ENCODE measurements around the gene STK17A. TPM values are rescaled to one million over a fixed set of nuclear protein-coding genes. Genes with fewer than 3 reads are reported as not detected.
"Not testable (repeated sequence)": the region's sequence is repeated elsewhere in the genome, so short reads cannot be mapped to it uniquely, and the experiment has no call there.

STK17A gene
- total RNA-seq, 1 donor from 2014 or later, result 15.6 TPM

DNA sequence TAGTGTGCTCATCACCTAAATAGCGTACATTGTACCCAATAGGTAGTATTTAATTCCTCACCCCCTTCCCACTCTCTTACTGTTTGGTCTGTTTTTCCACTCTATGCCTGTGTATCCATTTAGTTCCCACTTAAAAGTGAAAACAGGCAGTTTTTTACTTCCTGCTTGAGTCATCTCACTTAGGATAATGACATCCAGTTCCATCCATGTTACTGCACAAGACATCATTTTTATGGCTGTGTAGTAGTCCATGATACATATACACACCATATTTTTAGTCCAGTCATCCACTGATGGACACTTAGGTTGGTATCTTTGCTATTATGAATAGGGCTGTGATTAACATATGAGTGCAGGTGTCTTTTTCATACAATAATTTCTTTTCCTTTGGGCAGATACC lies 10.1 kb downstream of the STK17A start:
- TF ChIP-seq EZH2 (IDR thresholded peaks at IDR 0.05), result no peak
- TF ChIP-seq EZH2phosphoT487 (IDR thresholded peaks at IDR 0.05), result no peak
- TF ChIP-seq, protein P1, sequence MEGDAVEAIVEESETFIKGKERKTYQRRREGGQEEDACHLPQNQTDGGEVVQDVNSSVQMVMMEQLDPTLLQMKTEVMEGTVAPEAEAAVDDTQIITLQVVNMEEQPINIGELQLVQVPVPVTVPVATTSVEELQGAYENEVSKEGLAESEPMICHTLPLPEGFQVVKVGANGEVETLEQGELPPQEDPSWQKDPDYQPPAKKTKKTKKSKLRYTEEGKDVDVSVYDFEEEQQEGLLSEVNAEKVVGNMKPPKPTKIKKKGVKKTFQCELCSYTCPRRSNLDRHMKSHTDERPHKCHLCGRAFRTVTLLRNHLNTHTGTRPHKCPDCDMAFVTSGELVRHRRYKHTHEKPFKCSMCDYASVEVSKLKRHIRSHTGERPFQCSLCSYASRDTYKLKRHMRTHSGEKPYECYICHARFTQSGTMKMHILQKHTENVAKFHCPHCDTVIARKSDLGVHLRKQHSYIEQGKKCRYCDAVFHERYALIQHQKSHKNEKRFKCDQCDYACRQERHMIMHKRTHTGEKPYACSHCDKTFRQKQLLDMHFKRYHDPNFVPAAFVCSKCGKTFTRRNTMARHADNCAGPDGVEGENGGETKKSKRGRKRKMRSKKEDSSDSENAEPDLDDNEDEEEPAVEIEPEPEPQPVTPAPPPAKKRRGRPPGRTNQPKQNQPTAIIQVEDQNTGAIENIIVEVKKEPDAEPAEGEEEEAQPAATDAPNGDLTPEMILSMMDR (IDR thresholded peaks at IDR 0.05), result no peak
- H3K4me1 Mint-ChIP-seq, result no peaks in the 10 kb centered on the region
- peaks cover 2% of the 10 kb centered on the region for H3K36me3 Mint-ChIP-seq
- no peaks in the 10 kb centered on the region for H3K27me3 ChIP-seq
- H3K36me3 ChIP-seq, result no peaks in the 10 kb centered on the region
- H3K9ac ChIP-seq, result no peak overlapping the region
- no peak overlapping the region for H3K4me3 ChIP-seq
- H4K20me1 ChIP-seq (ENCODE audit: low read depth), result no peaks in the 10 kb centered on the region
- H3F3A ChIP-seq (ENCODE audit: low read depth), result no peaks in the 10 kb centered on the region
- peaks cover 20% of the 10 kb centered on the region for H3K79me2 ChIP-seq (ENCODE audit: low read depth)
- DNase-seq (ENCODE audit: low spot score), result no peak
- H3K4me3 Mint-ChIP-seq, result no peak overlapping the region
- H3K27ac ChIP-seq, result no peak overlapping the region
- no peak overlapping the region for H2AFZ ChIP-seq (replicated peaks)
- no peaks in the 10 kb centered on the region for H3K9me3 Mint-ChIP-seq
- no peaks in the 10 kb centered on the region for H3K27me3 Mint-ChIP-seq (ENCODE audit: insufficient read depth, low read depth)
- no peak overlapping the region for H3K4me2 ChIP-seq
- H3K4me1 ChIP-seq, result no peaks in the 10 kb centered on the region
- no peak overlapping the region for H3K27ac Mint-ChIP-seq
- H3K9me3 ChIP-seq (ENCODE audit: low read depth), result no peaks in the 10 kb centered on the region

- DNase-seq (ENCODE audit: low spot score), result no peak
- H3K4me2 ChIP-seq, result no peak overlapping the region
Measured at GRCh38 chr7:43594020-43594419, 11.1 kb downstream of the STK17A start.

DNA sequence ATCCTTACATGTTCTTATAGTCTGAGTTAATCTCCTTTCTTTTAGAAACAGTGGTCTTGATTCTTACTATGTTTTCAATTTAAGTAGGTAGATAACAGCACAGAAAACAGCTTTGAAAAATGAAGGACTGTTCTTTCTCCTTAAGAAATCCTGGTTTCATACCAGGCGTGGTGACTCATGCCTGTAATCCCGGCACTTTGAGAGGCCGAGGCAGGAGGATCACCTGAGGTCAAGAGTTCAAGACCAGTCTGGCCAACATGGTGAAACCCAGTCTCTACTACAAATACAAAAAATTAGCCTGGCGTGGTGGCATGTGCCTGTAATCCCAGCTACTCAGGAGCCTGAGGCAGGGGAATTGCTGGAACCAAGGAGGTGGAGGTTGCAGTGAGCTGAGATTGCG lies 13.5 kb downstream of the STK17A start:
- H3K4me3 Mint-ChIP-seq, H3K9me3 Mint-ChIP-seq: not testable (repeated sequence)

More at GRCh38 chr7:43594020-43594419, 11.1 kb downstream of the STK17A start:
- no peaks in the 10 kb centered on the region for H3K4me1 Mint-ChIP-seq
- H3K27me3 Mint-ChIP-seq (ENCODE audit: insufficient read depth, low read depth), result no peaks in the 10 kb centered on the region
- Histone ChIP-seq H3K36me3 (no peaks in the 10 kb centered on the region), H3K4me1 (no peaks in the 10 kb centered on the region), H3K4me3 (no peak overlapping the region), H3K27ac (no peak overlapping the region), H3K79me2 (ENCODE audit: low read depth) (peaks cover 17% of the 10 kb centered on the region), H3F3A (ENCODE audit: low read depth) (no peaks in the 10 kb centered on the region), H3K27me3 (no peaks in the 10 kb centered on the region), H3K9ac (no peak overlapping the region), H2AFZ (replicated peaks) (no peak overlapping the region), H3K9me3 (ENCODE audit: low read depth) (no peaks in the 10 kb centered on the region), H4K20me1 (ENCODE audit: low read depth) (no peaks in the 10 kb centered on the region)
- no peak for TF ChIP-seq EZH2phosphoT487 (IDR thresholded peaks at IDR 0.05)
- no peak overlapping the region for H3K4me3 Mint-ChIP-seq
- peaks cover 4% of the 10 kb centered on the region for H3K36me3 Mint-ChIP-seq
- no peak overlapping the region for H3K27ac Mint-ChIP-seq
- no peaks in the 10 kb centered on the region for H3K9me3 Mint-ChIP-seq

DNA sequence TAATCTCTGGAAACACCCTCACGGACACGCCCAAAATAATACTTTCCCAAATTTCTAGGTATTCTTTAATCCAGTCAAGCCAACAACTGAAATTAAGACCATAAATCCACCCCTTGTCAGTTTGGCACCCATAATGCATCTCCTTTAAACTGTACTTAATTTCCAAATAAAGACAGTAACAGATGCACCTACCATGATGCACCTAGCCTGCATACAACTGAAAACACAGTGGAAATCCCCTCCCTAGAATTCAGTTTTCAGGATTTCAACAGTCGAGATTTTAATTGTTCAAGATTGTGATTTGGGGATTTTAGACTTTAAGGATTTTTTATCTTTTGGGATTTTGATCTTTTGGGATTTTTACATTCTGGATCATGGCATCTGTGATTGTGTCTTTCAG lies 17.1 kb downstream of the STK17A start:
- Histone ChIP-seq H3K27me3 (no peaks in the 10 kb centered on the region), H3K9ac (no peak overlapping the region), H3K4me2 (no peak overlapping the region), H3K4me1 (peaks cover 11% of the 10 kb centered on the region), H3K27ac (no peak overlapping the region), H3K36me3 (peaks cover 4% of the 10 kb centered on the region), H4K20me1 (ENCODE audit: low read depth) (no peaks in the 10 kb centered on the region), H3F3A (ENCODE audit: low read depth) (peaks cover 11% of the 10 kb centered on the region), H2AFZ (replicated peaks) (no peak overlapping the region), H3K9me3 (ENCODE audit: low read depth) (no peaks in the 10 kb centered on the region), H3K79me2 (ENCODE audit: low read depth) (no peaks in the 10 kb centered on the region), H3K4me3 (no peak overlapping the region)
- Mint-ChIP-seq H3K9me3 (peaks cover 8% of the 10 kb centered on the region), H3K4me1 (no peaks in the 10 kb centered on the region), H3K27me3 (ENCODE audit: insufficient read depth, low read depth) (no peaks in the 10 kb centered on the region), H3K27ac (no peak overlapping the region), H3K4me3 (no peak overlapping the region), H3K36me3 (peaks cover 11% of the 10 kb centered on the region)
- no peak for DNase-seq (ENCODE audit: low spot score)
- no peak for TF ChIP-seq EZH2phosphoT487 (IDR thresholded peaks at IDR 0.05)
- no peak for TF ChIP-seq EZH2 (IDR thresholded peaks at IDR 0.05)
- TF ChIP-seq, protein P1 (IDR thresholded peaks at IDR 0.05), result no peak

More for the DNA sequence above, 13.5 kb downstream of the STK17A start:
- not testable (repeated sequence) for H3K4me1 ChIP-seq; H3K9me3 ChIP-seq (ENCODE audit: low read depth); H2AFZ ChIP-seq (replicated peaks); H3K27me3 Mint-ChIP-seq (ENCODE audit: insufficient read depth, low read depth); H3K27me3 ChIP-seq; H3K9ac ChIP-seq; H3F3A ChIP-seq (ENCODE audit: low read depth); H3K4me2 ChIP-seq; H3K36me3 Mint-ChIP-seq; H3K27ac ChIP-seq; H3K4me3 ChIP-seq; H3K27ac Mint-ChIP-seq; H4K20me1 ChIP-seq (ENCODE audit: low read depth); H3K36me3 ChIP-seq; H3K4me1 Mint-ChIP-seq; DNase-seq (ENCODE audit: low spot score)
- H3K79me2 ChIP-seq (ENCODE audit: low read depth), result peaks cover 17% of the 10 kb centered on the region
